Breast epithelium (tissue), 4 donors: ENCODE data around the gene PCDHGC3. TPM values are rescaled to one million over a fixed set of nuclear protein-coding genes. Genes with fewer than 3 reads are reported as not detected.

ENCODE experiments used
- DNase-seq, 2 donors: peaks; one replicate each; pipeline ENCODE4 v3.0.0-alpha.2; 2019; ENCODE audit warnings: low spot score in 2 of 2
- H3K27ac ChIP-seq, 2 donors: fragments of 200-600 bp; sonication (generic) in 1 of 2; one replicate each; pipeline ENCODE4 v1.5.1; 2016 to 2019; ENCODE audit warnings: mild to moderate bottlenecking in 1 of 2
- H3K27me3 ChIP-seq, 2 donors: fragments of 200-600 bp; sonication (generic) in 1 of 2; one replicate each; pipeline versions ENCODE4 v1.5.1 to v1.6.0; 2017 to 2019; ENCODE audit warnings: control low read depth in 1 of 2, mild to moderate bottlenecking in 1 of 2
- H3K36me3 ChIP-seq: fragments of 200-600 bp; one replicate; pipeline ENCODE4 v1.5.1; 2019
- H3K4me1 ChIP-seq, 2 donors: fragments of 200-600 bp; sonication (generic); one replicate each; pipeline ENCODE4 v1.5.1; 2016 to 2019; ENCODE audit warnings: control low read depth in 1 of 2
- H3K4me3 ChIP-seq, 3 donors: fragments of 200-600 bp; sonication (generic); 1 replicate in 2 of 3; 2 replicates in 1 of 3; pipeline ENCODE4 v1.5.1; 2016 to 2019; ENCODE audit warnings: mild to moderate bottlenecking in 3 of 3, moderate library complexity in 2 of 3
- H3K9me3 ChIP-seq, 2 donors: fragments of 200-600 bp; sonication (generic) in 1 of 2; one replicate each; pipeline ENCODE4 v1.5.1; 2016 to 2019; ENCODE audit warnings: control low read depth in 1 of 2
- CTCF ChIP-seq, 3 donors: fragments of 450-650 bp; IDR thresholded peaks; one replicate each; pipeline ENCODE4 v1.5.1; 2016 to 2017; ENCODE audit warnings: antibody characterized with exemption in 3 of 3, mild to moderate bottlenecking in 3 of 3, moderate library complexity in 3 of 3
- POLR2A ChIP-seq: fragments of 450-650 bp; IDR thresholded peaks from one replicate; pipeline ENCODE4 v1.6.1; 2016; ENCODE audit warnings: antibody characterized with exemption, mild to moderate bottlenecking, moderate library complexity
- POLR2AphosphoS5 ChIP-seq, 3 donors: sonication (generic); formaldehyde crosslinking; IDR thresholded peaks; one replicate each; pipeline ENCODE4 v1.6.1; 2017; ENCODE audit warnings: antibody characterized with exemption in 3 of 3
- intact Hi-C: fragments of 100-400 bp; cut with DNase I; formaldehyde crosslinking; loops from one replicate; pipeline ENCODE4 v1.15.1; 2023; ENCODE audit warnings: low total_unique reads
- total RNA-seq, 3 donors: library from RNA; depleted of rRNA; stranded (reverse); fragments of >200 nt; gene quantifications; one replicate each; pipeline ENCODE4 v1.1.0, GENCODE V29; 2016

Gene PCDHGC3
- total RNA-seq, 3 donors from 2014 or later: 29.6 to 41.6 (median 35.1) TPM

DNA sequence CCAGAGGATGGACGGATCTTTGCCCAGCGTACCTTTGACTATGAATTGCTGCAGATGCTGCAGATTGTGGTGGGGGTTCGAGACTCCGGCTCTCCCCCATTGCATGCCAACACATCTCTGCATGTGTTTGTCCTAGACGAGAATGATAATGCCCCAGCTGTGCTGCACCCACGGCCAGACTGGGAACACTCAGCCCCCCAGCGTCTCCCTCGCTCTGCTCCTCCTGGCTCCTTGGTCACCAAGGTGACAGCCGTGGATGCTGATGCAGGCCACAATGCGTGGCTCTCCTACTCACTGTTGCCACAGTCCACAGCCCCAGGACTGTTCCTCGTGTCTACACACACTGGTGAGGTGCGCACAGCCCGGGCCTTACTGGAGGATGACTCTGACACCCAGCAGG, 15.0 kb downstream of the PCDHGC3 start:
- intact Hi-C loops: no loop called here
- Histone ChIP-seq H3K4me3 (no peak overlapping the region), H3K36me3 (no peaks in the 10 kb centered on the region), H3K27ac (no peak overlapping the region), H3K9me3 (no peaks in the 10 kb centered on the region), H3K4me1 (no peaks in the 10 kb centered on the region), H3K27me3 (no peaks in the 10 kb centered on the region)
- TF ChIP-seq CTCF (IDR thresholded peaks at IDR 0.05) (no peak), POLR2AphosphoS5 (IDR thresholded peaks at IDR 0.05) (no peak), POLR2A (no peak)
- DNase-seq: no peak

GRCh38 chr5:141491323-141492167, 15.8 kb downstream of the PCDHGC3 start:
- no peak overlapping the region for H3K27ac ChIP-seq
- no peaks in the 10 kb centered on the region for H3K27me3 ChIP-seq
- intact Hi-C loops: no loop called here
- DNase-seq: no peak
- TF ChIP-seq POLR2AphosphoS5 (IDR thresholded peaks at IDR 0.05) (no peak), POLR2A (no peak), CTCF (IDR thresholded peaks at IDR 0.05) (no peak)
- no peak overlapping the region for H3K4me3 ChIP-seq
- no peaks in the 10 kb centered on the region for H3K36me3 ChIP-seq
- H3K9me3 ChIP-seq: no peaks in the 10 kb centered on the region
- H3K4me1 ChIP-seq: no peaks in the 10 kb centered on the region

DNA sequence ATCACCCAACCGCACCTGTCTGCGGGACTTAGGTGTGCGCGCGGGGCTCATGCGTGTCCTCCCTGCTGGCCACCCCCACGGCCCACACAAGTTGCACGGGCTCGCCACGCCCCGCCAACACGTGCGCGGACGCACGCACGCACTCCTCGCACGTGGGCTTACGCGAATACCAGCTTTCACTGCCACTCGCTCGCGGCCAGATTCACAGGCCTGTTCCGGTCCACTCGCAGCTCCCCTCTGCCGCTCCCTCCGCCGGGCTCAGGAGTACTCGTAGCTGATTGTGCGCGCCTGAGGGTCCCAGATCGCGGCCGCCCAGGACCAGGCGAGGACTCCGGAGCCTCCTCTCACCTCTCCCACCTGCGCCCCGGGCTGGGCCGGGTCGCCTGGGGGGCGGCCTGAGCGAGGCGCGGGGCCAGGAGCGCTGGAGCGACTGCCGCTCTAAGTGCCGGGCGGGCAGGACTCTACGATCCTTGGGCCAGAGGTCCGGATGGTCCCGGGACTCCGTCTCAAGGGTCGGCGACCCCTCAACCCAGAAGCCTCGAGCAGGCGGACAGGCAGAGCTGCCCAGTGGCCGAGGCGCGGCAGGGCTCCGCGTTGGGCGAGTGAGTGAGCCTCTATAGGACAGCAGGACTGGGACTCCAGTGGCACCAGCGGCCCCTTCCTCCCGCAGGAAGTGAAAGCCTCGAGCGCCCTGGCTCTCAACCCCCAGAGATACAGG, 16.6 kb downstream of the PCDHGC3 start:
- TF ChIP-seq POLR2AphosphoS5 (IDR thresholded peaks at IDR 0.05): no peak
- no peaks in the 10 kb centered on the region for H3K36me3 ChIP-seq
- no peaks in the 10 kb centered on the region for H3K4me1 ChIP-seq
- no peaks in the 10 kb centered on the region for H3K9me3 ChIP-seq
- intact Hi-C loops: no loop called here
- H3K27me3 ChIP-seq: no peaks in the 10 kb centered on the region
- DNase-seq: no peak
- H3K27ac ChIP-seq: no peak overlapping the region
- H3K4me3 ChIP-seq: no peak overlapping the region

- Histone ChIP-seq H3K36me3 (no peaks in the 10 kb centered on the region), H3K27ac (peak overlapping the region; percentile 68 to 82), H3K4me3 (peak overlapping the region in 1 of 3 donors; percentile 15), H3K27me3 (no peaks in the 10 kb centered on the region), H3K4me1 (no peaks in the 10 kb centered on the region), H3K9me3 (no peaks in the 10 kb centered on the region)
- TF ChIP-seq POLR2AphosphoS5 (IDR thresholded peaks at IDR 0.05): no peak
- no peak for TF ChIP-seq POLR2A
- no peak for TF ChIP-seq CTCF (IDR thresholded peaks at IDR 0.05)
- peak in 1 of 2 donors; percentile 44 for DNase-seq
- intact Hi-C loops: no loop called here
These were observed 18.0 kb downstream of the PCDHGC3 start for GRCh38 chr5:141493500-141494422.

DNA sequence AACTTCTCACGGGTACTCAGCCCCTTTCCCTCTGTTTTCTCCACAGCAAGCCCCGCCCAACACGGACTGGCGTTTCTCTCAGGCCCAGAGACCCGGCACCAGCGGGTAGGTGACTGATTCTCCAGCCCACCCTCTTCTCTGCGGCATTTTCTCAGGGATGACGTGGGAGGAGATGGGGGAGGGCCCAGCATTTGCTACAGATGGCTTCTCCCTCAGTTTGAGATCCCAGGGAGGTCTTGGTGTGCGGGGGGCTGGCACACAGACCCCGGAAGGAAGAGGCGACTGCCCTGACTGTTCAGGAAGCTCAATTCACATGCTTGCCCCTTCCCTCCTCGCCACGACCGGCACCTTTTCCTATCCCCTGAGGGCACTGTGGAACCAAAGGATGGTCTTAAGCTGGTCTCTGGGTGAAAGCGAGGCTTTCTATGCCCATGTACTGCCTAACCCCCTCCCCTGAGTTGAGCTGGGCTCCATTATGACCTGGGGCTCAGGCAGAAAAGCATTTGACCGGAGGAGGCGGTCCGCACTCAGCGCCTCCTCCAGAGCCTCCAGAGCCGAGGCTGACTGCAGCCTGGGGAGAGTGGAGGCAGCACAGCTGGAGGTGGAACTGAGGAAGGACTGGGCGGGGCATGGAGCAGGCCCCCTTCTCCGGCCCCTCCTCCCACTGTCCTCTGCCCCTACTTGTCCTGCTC, 19.1 kb downstream of the PCDHGC3 start:
- Histone ChIP-seq H3K4me3 (peak overlapping the region in 1 of 3 donors; percentile 15), H3K27me3 (no peaks in the 10 kb centered on the region), H3K4me1 (no peaks in the 10 kb centered on the region), H3K27ac (peak overlapping the region; percentile 68 to 82), H3K9me3 (no peaks in the 10 kb centered on the region), H3K36me3 (no peaks in the 10 kb centered on the region)
- DNase-seq: no peak
- no peak for TF ChIP-seq POLR2AphosphoS5 (IDR thresholded peaks at IDR 0.05)
- no peak for TF ChIP-seq POLR2A
- no peak for TF ChIP-seq CTCF (IDR thresholded peaks at IDR 0.05)
- intact Hi-C loops: no loop called here
